ENCODE measurements around the gene SEC16A.
"Not testable (repeated sequence)": the region's sequence is repeated elsewhere in the genome, so short reads cannot be mapped to it uniquely, and the experiment has no call there.

Gene SEC16A

DNA sequence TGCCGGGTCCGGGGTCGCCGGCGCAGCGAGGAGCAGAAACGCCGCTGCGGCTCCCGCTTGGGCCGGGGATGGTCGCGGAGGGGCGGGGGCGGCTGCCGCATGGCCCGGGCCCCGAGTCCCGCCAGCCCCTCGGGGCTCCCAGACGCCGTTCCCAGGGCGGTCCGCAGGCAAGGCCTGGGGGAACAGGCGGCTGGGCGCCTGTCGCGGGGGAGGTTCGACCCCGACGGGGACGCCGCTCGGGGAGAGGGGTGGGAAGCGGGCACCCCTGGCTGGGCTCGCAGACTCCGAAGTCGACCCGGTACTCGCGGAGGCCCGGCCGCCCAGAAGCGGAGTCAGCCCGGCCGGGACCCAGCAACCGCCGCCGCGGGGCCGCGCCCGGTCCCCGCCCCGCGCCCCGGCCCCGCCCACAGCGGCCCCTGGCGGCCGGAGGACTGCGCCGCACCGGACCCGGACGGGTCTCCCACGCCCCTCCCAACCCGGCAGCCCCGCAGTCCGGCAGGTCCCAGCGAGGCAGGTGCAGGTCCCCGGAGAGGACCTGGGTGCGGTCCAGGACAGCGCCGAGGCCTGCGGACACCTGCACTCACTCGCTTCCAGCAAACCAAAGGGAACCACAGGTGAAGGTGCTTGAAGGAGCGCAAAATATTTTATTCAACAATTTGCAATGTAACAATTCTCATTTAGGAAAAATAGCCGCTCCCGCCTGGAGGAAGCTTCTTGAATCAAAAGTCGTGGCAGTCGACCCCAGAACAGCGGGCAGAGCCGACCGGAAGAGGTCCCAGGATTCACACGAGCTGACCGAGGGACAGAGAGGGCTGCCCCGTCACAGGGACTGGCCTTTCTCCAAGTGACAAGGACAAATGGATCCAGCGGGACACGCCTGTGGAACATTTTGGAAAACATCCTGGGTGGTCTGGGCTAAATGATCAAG lies 43.1 kb downstream of the SEC16A start, which contains the start of gene INPP5E:
TSS of gene INPP5E (minus strand) at position 365 of the 928 bp plus-strand sequence. CDS start 426 bp downstream, outside the sequence.
- DNase-seq, result peak; percentile 71

GRCh38 chr9:136438548-136439480 lies 44.0 kb downstream of the SEC16A start:
- DNase-seq, result peak; percentile 11

DNA sequence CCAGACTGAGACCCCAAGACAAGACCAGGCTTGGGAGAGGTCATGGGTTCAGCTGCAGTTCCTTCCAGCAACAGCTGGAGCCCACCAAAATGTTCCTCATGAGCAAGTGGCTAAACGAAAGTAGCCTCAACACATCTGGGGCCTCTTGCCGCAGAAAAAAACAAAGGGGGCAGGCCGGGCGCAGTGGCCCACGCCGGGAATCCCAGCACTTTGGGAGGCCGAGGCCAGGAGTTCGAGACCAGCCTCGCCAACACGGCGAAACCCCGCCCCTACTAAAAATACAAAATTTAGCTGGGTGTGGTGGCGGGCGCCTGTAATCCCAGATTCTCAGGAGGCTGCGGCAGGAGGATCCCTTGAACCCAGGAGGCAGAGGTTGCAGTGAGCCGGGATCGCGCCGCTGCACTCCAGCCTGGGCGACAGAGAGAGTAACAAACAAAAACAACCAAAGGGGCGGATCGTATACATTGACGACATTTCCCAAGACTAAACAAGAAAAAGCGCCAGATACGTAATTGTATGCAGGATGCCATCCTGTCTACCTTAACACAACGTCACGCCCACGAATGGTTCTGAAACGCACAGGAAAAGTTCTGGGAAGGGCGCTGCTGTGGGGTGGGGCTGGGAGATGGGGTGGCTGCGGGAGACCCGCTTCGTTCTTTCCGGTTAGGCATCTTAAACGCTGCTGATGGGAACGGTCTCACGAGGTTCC lies 44.8 kb downstream of the SEC16A start:
- no peak for DNase-seq

DNA sequence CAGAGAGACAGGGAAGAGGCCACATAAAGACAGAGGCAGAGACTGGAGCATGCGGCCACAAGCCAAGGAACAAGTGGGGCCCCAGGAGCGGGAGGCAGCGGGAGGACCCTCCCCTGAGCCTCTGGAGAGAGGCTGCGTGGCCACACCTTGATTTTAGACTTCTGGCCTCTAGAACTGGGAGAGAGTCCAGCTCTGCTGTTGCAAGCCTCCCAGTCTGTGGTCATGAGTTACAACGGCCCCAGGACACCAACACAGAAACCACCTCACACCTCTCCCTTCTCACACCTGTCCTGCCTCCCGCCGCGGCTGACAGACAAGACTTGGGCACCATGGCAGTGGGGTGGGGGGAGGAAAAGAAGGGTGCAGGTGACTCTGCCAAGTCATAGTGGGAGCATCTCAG lies 45.4 kb downstream of the SEC16A start:
- DNase-seq, result no peak

GRCh38 chr9:136436055-136436634 lies 46.7 kb downstream of the SEC16A start:
- no peak for DNase-seq

DNA sequence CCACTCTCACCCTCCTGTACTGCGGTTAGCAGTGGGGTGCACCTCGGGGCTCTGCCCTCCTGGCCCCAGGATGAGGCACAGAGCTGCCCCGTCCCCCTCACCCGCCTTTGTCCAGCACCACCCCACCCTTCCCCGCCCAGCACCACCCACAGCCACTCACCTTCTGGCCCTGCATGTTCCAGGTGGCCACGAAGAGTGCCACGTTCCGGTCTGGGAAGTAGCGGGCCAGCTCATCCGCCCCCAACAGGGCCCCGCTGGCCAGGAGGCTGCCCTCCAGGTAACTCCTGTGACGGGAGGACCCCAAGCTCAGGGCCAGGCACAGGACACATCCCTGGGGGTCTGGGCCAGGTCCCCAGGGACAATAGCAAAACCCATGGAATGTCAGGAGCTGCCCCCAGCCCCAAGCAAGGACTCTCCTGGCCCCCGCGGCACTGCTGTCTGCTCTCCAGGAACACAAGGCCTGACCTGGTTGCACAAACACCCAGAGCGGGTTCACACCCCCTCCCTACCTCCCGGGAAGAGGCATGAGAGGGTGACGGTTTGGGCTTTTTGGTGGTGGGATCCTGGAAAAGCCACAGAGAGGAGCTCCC lies 48.2 kb downstream of the SEC16A start:
- no peak for DNase-seq

GRCh38 chr9:136433849-136434579 lies 48.8 kb downstream of the SEC16A start:
- no peak for DNase-seq

DNA sequence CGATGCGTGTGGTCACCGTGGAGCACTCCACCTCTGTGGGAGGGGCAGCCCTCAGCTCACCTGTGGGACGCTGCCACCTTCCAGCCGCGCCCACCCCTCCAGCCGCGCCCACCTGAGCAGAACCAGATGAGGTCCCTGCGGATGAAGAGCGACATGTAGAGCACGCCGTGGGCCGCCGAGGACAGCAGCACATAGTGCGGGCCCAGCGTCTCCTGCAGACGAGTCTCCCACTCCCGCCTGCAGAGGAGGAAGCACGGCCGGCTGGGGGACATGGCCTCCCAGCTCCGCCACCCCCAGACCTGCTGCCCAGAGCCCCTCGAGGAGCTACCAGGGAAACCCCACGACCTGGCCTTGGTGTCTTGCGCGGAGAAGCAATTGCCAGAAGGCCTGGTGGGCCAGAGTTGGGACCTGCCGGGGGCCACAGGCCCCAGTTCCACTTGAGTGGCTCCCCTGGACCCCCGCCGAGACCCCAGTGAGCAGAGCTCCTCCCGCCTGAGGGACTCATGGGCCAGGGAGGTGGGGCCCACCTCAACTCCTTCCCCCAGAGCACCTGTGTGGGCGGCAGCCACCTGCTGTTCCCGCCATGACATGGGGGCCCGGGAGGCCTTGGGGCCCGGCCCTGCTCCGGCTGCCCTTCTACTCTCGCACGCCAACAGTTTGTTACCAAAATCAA lies 49.7 kb downstream of the SEC16A start:
- no peak for DNase-seq

DNA sequence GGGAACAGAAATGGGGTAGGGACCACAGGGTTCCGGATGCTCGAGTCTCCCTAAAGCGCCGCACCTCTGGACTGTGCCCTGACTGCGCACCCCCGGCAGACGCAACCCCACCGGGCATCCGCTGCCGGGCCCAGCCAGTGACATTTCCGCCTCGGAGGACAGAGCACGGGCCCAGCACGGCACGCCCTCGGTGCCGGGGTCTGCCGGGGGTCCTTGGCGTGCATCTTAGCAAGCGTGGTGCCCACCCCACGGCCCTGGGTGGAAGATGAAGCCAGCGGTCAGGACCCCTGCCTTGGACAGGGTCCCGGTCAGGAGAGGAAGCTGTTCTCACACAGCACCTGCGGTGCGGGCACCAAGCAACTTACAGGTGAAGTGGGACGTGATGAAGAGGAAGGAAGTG lies 50.2 kb downstream of the SEC16A start:
- no peak for DNase-seq

DNA sequence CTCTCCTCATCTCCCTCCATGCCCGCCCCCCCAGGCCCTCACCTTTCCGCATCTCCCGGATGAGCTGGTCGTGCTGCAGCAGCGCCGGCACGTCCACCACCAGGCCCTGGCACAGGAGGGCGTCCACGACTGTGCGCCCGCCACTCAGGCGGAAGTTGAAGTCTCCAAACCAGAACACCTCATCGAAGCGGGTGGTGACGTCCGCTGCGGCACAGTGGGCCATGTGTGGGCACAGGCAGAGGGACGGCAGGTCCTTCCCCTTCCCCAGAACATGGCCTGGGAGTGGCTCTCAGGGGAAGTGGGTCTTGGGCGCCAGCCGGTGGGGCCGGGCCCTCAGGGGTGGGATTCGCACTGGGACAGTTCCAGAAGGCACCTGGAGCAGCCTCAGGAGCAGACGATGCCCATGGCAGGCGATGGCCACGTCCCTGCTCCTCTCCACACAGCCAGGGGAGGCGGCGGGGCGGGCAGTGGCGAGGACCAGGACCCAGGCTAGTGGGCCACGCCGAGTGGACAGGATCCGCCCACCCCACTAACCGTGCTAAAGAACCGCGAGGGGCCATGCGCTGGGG lies 51.0 kb downstream of the SEC16A start:
- DNase-seq, result no peak

GRCh38 chr9:136430588-136431234 lies 52.1 kb downstream of the SEC16A start:
- no peak for DNase-seq

DNA sequence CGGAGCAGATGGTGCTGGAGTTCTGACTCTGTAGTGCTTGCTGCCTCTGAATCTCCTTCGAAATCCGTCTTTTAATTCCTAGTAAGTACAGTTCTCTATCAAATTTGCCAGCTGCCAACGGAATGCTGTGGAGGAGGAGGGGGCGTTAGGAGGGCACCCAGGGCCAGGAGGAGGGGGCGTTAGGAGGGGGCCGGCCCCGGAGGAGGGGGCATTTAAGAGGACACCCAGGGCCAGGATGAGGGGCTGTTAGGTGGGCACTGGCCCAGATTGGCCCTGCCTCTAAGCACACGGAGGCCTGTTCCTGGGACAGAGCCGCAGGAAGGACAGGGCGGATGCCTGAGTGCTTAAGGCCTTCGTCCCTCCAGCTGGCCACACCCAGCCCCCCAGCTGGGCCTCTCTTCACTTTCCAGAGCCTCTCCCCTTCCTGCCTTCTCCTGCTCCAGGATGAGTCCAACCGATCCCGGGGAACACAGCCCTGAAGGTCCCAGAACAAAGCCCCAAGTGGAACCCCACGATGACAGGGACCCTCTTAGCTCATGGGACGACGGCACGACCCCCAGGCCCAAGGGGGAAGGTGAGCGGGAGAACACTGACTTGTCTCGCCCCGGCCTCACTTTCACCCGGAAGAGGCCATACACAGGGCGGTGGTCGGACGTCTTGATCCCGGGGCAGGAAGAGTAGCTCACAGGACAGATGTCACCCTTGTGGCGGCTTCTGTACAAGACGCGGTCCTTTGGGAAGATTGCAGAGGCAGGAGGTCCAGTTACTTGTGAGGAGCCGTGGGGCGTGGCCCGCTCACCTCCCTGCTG lies 53.0 kb downstream of the SEC16A start:
- no peak for DNase-seq

- DNase-seq, result no peak
These were observed 53.7 kb downstream of the SEC16A start for GRCh38 chr9:136429075-136429628.

GRCh38 chr9:136426787-136427186 lies 56.1 kb downstream of the SEC16A start:
- DNase-seq, result no peak

- DNase-seq, result not testable (repeated sequence)
These were observed 57.5 kb downstream of the SEC16A start for GRCh38 chr9:136425367-136425766.

DNA sequence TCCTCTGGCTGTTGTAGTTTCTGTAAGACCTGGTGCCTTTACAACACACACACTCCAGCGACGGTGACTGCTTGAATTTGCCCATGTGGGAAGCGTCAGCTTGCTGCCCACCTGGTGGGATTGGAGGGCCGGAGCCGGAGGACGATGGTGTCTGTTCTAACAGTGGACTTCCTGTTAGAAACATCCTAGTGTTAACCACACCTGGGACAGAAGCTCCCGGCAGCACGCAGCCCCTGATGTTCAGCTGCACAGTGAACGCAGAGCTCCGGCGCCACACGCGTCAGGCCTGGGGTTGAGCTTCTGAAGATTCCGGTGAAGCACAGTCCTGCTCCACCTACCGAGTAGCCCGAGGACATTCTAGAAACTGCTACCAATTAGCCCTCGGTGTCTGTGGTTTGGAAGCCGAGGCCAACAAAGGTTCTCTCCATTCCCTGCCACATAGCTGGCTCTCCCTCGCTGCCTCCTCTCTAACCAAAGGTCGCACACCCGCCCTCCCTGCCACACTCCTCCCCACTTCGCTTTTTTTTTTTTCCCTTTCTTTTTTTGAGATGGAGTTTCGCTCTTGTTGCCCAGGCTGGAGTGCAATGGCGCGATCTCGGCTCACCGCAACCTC lies 58.0 kb downstream of the SEC16A start:
- no peak for DNase-seq

DNA sequence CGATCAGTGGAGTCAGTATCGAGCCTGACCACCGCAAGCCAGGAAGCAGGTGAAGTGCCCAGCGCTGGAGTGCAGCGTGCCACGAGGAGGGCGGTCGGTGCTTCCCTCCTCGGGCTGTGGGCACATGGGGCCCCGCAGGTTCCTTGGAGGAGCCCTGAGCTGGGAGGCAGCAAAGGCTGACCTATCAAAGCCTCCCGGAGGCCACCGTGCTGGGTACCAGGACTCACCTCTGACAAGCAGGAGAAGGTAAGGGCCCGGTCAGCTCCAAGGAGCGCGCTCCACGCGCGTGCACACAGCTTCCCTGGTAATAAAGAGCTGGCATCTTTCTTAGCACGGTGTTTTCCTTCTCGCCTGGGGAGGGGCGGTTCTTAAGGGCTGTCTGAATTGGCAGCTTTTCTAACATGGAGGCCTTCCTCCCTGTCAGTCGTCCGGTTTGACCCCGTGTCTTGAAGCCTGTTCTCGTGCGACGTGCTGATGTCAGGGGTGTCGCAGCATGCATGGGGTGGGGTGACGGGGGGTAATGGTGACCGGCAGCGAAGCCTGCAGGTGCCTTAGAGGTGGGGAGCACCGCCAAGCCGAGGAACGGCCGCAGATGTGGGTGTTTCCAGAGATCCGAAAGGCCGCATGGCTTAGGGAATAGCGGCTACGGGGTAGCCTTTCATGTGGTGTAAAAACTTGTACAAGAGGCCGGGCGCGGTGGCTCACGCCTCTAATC lies 59.3 kb downstream of the SEC16A start:
- DNase-seq, result no peak
